Vagina (tissue), 2 donors: Measurements from ENCODE around the gene PIN1.

ENCODE experiments used
- CTCF ChIP-seq, 3 experiments: fragments of 450-650 bp in 2 of 3; fragments of 200-600 bp in 1 of 3; sonication (generic) in 1 of 3; IDR thresholded peaks; one replicate each; pipeline ENCODE4 v1.5.1; 2017 to 2019; ENCODE audit warnings: antibody characterized with exemption in 3 of 3, mild to moderate bottlenecking in 2 of 3, moderate library complexity in 2 of 3
- POLR2A ChIP-seq, 2 donors: fragments of 450-650 bp; IDR thresholded peaks; one replicate each; pipeline ENCODE4 v1.6.1; 2017; ENCODE audit warnings: antibody characterized with exemption in 2 of 2, mild to moderate bottlenecking in 2 of 2, moderate library complexity in 2 of 2
- POLR2AphosphoS5 ChIP-seq, 2 donors: sonication (generic); formaldehyde crosslinking; IDR thresholded peaks; one replicate each; pipeline ENCODE4 v1.9.0; 2017; ENCODE audit warnings: antibody characterized with exemption in 2 of 2, mild to moderate bottlenecking in 2 of 2, low read depth in 1 of 2; ENCODE audit not compliant: insufficient read depth in 1 of 2

- TF ChIP-seq CTCF (IDR thresholded peaks at IDR 0.05) (no peak), POLR2AphosphoS5 (IDR thresholded peaks at IDR 0.05; ENCODE audit: insufficient read depth in 1 of 2, low read depth in 1 of 2) (no peak), POLR2A (IDR thresholded peaks at IDR 0.05) (no peak)
Measured at GRCh38 chr19:9799162-9799561, 36.0 kb upstream of the PIN1 start.
